Smooth muscle cell of the brain vasculature (primary cell): Measurements from ENCODE around the gene SMAD5.

Experiments
- DNase-seq: peaks from one replicate; pipeline ENCODE4 v3.0.0-alpha.2; 2012; ENCODE audit warnings: low read depth, low spot score

The SMAD5 gene

DNA sequence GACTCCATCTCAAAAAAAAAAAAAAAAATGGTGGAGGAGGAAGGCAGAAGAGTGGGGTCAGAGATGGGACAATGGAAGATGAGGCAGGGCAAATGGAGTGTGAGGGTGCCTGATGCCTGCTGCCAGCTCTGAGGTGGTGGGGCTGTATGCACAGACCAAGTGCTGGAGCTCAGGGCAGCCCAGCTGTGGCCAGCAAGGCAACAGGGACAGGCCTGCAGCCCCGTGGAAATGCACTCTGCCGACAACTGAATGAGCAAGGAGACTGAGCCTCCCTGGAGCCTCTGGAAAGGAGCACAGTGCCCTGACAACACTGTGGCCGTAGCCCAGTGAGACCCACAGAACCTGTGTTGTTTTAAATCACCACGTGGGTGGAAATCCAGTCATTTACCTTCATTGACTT, 83.2 kb downstream of the SMAD5 start:
- no peak for DNase-seq

- no peak for DNase-seq
These were observed 83.6 kb downstream of the SMAD5 start for GRCh38 chr5:136216230-136216629.

DNA sequence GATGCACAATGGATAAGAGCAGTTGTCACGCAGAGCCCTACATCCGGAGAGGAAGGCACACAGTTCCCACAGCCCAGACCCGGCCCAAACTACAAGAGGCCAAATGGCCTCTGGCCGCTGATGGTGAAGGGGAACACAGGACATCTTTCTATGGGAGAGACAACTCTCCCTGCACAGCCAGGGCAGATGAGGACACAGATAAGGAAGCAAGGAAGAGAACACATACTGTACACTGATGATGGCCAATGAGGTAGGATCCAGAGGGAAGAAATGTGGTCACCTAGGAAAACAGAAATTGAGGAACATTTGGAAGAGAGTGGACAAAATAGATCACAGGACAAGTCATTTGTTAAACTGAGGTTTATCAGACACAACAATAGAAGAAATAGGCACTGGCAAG, 88.7 kb downstream of the SMAD5 start:
- DNase-seq = no peak

- DNase-seq = no peak
These were observed 90.1 kb downstream of the SMAD5 start for GRCh38 chr5:136222580-136223235.

DNA sequence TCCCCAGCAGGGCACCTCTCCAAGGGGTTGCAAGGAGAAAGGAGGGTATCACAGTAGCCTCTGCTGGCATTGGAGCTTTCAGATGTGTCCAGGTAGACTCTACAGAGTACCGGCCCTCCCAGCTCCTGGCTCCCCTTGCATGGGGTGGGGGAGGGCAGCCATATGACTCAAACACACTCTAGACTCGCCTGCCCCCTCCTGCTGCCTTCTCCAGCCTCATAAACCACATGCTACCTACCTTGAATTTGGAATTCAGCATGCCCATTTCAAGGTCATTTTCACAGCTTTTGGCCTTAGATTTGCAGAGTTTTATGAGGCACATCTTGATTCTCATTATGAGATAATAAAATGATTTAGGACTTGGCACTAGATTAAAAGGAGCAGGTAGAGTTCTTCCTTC, 93.2 kb downstream of the SMAD5 start:
- DNase-seq = no peak

- no peak for DNase-seq
These were observed 93.8 kb downstream of the SMAD5 start for GRCh38 chr5:136226401-136226800.

DNA sequence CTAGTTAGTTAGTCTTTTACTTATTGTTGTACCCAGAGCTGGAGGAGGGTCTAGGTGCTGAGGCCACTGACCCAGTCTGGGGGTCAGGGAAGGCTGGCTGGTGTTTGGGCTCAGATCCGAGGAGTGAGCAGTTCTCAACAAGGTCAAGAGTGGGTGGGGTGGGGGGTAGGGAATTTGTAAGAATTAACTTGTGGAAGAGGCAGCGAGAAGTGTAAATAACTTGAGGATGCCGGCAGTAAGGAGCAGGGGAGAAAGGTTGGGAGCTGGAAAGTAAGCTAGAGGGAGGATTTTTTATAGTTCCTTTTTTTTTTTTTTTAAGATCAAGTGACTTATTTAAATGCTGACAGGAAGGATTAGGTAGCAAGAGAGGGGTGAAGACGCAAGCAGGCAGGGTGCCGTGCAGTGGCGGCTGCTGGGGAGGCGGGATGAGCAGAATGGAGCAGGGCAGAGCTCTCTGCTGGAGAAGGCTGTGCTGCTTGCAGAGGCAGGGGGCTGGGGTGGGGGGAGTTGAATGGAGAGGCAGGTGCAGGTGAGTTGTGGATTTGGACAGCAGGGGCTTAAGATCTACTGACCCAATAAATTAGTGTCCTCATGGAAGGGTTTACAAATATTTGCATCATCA, 95.6 kb downstream of the SMAD5 start:
- DNase-seq = no peak

GRCh38 chr5:136230176-136230575, 97.5 kb downstream of the SMAD5 start:
- DNase-seq = no peak

DNA sequence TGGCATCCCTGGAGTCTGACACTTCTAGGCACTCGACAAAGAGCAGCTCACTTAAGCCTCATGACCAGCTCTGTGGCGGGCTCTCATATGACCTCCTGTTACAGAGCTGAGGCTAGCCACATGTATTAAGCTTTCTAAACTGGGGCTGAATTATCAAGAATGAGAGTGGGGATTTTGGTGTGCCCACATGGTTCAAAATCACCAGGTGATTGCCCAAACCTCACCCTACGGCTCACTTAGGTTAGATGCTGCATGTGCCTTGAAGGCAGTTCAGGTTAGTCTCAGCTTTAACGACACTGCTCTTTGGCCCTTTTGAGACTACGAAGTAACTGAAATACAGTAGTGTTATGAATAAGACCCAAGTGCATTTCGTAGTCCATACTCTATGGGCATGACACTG, 99.7 kb downstream of the SMAD5 start:
- no peak for DNase-seq
